HEK293T (cell line): Measurements from ENCODE around the gene GTPBP10.

ENCODE experiments used
- BHLHE40 ChIP-seq: fragments of 450-650 bp; IDR thresholded peaks from 2 replicates; pipeline ENCODE4 v1.6.1; 2016; ENCODE audit warnings: mild to moderate bottlenecking, moderate library complexity, borderline replicate concordance
- ELF4 ChIP-seq: fragments of 450-650 bp; IDR thresholded peaks from 2 replicates; pipeline ENCODE4 v1.6.1; 2017; ENCODE audit warnings: antibody characterized with exemption
- HDGF ChIP-seq: fragments of 450-650 bp; IDR thresholded peaks from 2 replicates; pipeline ENCODE4 v1.6.1; 2017; ENCODE audit warnings: antibody characterized with exemption, borderline replicate concordance
- PKNOX1 ChIP-seq: fragments of 450-650 bp; IDR thresholded peaks from 2 replicates; pipeline ENCODE4 v1.6.1; 2016
- SP1 ChIP-seq: fragments of 450-650 bp; IDR thresholded peaks from 2 replicates; pipeline ENCODE4 v1.6.1; 2017
- SUZ12 ChIP-seq: fragments of 450-650 bp; IDR thresholded peaks from 2 replicates; pipeline ENCODE4 v1.6.1; 2016; ENCODE audit warnings: mild to moderate bottlenecking

DNA sequence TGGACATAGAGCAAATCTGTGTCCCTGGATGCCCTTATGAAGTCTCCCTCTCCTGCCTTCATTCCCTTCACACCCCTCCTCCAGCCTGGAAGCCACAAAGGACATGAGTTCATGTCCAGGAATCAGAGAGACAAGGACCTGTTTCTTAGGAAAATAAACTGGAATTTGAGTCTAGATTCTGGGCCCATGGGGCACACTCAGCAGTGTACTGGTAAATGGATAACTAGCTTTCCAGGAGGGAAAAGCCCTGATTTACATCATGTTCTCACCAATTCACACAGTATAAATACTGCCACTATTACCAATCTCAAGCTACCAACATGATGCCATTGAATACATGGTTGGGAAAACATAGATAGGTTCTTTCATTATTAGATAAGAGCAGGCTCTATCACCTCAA is 35.3 kb upstream of the GTPBP10 start:
- TF ChIP-seq BHLHE40 (no peak), HDGF (no peak), PKNOX1 (no peak), SUZ12 (no peak), ELF4 (no peak), SP1 (no peak)
